Measurements from ENCODE around the gene MATCAP1. TPM values are rescaled to one million over a fixed set of nuclear protein-coding genes. Genes with fewer than 3 reads are reported as not detected.
A peak's percentile ranks its signal among the peaks of the same experiment; 100 is the strongest.

MATCAP1 gene
- total and polyA plus RNA-seq, 2 of the 13 experiments (the other 11 are each of a cell fraction or from before 2014, with no cell fraction given): 11.2 to 24.5 TPM

DNA sequence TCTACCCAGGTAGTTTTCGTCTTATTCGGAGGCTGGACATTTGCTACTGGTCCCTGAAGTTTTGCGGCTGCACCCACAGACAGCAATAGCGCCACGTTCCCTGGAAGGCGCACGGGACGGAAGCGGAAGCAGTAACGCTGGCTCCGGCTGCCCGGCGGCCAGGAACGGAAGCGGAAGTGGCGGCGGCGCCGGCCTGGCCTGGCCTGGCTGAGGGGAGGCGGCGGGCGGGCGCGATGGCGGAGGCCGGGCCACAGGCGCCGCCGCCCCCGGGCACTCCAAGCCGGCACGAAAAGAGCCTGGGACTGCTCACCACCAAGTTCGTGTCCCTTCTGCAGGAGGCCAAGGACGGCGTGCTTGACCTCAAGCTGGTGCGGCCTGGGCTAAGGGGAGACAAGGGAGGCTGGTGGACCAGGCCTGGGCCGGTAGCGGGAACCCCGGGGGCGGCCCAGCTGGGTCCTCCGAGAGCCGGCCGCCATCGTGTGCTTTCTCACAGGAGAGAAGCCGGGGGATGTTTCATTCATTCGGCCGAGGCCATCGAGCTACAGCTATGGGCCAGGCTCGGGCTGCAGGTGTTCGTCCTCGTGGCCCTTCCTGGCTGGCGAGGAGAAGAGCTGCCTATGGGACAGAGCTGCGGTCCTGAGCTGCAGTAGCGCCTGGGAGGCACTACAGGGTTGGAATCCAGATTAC, 8.4 kb upstream of the MATCAP1 start, which contains the start of gene E2F4 (continued):
- TF ChIP-seq, protein P1, sequence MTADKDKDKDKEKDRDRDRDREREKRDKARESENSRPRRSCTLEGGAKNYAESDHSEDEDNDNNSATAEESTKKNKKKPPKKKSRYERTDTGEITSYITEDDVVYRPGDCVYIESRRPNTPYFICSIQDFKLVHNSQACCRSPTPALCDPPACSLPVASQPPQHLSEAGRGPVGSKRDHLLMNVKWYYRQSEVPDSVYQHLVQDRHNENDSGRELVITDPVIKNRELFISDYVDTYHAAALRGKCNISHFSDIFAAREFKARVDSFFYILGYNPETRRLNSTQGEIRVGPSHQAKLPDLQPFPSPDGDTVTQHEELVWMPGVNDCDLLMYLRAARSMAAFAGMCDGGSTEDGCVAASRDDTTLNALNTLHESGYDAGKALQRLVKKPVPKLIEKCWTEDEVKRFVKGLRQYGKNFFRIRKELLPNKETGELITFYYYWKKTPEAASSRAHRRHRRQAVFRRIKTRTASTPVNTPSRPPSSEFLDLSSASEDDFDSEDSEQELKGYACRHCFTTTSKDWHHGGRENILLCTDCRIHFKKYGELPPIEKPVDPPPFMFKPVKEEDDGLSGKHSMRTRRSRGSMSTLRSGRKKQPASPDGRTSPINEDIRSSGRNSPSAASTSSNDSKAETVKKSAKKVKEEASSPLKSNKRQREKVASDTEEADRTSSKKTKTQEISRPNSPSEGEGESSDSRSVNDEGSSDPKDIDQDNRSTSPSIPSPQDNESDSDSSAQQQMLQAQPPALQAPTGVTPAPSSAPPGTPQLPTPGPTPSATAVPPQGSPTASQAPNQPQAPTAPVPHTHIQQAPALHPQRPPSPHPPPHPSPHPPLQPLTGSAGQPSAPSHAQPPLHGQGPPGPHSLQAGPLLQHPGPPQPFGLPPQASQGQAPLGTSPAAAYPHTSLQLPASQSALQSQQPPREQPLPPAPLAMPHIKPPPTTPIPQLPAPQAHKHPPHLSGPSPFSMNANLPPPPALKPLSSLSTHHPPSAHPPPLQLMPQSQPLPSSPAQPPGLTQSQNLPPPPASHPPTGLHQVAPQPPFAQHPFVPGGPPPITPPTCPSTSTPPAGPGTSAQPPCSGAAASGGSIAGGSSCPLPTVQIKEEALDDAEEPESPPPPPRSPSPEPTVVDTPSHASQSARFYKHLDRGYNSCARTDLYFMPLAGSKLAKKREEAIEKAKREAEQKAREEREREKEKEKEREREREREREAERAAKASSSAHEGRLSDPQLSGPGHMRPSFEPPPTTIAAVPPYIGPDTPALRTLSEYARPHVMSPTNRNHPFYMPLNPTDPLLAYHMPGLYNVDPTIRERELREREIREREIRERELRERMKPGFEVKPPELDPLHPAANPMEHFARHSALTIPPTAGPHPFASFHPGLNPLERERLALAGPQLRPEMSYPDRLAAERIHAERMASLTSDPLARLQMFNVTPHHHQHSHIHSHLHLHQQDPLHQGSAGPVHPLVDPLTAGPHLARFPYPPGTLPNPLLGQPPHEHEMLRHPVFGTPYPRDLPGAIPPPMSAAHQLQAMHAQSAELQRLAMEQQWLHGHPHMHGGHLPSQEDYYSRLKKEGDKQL (CRISPR knock-in tag; IDR thresholded peaks at IDR 0.05; ENCODE audit: low read depth): no peak
- TF ChIP-seq ZNF354B (CRISPR knock-in tag; IDR thresholded peaks at IDR 0.05): no peak
- no peak for TF ChIP-seq IKZF1 (IDR thresholded peaks at IDR 0.05)
- TF ChIP-seq ZNF773 (CRISPR knock-in tag; IDR thresholded peaks at IDR 0.05; ENCODE audit: borderline replicate concordance): peak; percentile 84; the same call in 1 of the 2 replicates
- TF ChIP-seq GABPB1 (CRISPR knock-in tag; IDR thresholded peaks at IDR 0.05): peak; percentile 96
- no peak for TF ChIP-seq TCF7 (IDR thresholded peaks at IDR 0.05; ENCODE audit: low read depth)
- TF ChIP-seq, protein P2, sequence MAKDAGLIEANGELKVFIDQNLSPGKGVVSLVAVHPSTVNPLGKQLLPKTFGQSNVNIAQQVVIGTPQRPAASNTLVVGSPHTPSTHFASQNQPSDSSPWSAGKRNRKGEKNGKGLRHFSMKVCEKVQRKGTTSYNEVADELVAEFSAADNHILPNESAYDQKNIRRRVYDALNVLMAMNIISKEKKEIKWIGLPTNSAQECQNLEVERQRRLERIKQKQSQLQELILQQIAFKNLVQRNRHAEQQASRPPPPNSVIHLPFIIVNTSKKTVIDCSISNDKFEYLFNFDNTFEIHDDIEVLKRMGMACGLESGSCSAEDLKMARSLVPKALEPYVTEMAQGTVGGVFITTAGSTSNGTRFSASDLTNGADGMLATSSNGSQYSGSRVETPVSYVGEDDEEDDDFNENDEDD (CRISPR knock-in tag; IDR thresholded peaks at IDR 0.05; ENCODE audit: borderline replicate concordance): no peak; the same call in 1 of the 2 replicates
- TF ChIP-seq PAWR (CRISPR knock-in tag; IDR thresholded peaks at IDR 0.05; ENCODE audit: borderline replicate concordance): no peak
- TF ChIP-seq, protein P3, sequence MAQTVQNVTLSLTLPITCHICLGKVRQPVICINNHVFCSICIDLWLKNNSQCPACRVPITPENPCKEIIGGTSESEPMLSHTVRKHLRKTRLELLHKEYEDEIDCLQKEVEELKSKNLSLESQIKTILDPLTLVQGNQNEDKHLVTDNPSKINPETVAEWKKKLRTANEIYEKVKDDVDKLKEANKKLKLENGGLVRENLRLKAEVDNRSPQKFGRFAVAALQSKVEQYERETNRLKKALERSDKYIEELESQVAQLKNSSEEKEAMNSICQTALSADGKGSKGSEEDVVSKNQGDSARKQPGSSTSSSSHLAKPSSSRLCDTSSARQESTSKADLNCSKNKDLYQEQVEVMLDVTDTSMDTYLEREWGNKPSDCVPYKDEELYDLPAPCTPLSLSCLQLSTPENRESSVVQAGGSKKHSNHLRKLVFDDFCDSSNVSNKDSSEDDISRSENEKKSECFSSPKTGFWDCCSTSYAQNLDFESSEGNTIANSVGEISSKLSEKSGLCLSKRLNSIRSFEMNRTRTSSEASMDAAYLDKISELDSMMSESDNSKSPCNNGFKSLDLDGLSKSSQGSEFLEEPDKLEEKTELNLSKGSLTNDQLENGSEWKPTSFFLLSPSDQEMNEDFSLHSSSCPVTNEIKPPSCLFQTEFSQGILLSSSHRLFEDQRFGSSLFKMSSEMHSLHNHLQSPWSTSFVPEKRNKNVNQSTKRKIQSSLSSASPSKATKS (CRISPR knock-in tag; IDR thresholded peaks at IDR 0.05): no peak
- TF ChIP-seq, protein P4, sequence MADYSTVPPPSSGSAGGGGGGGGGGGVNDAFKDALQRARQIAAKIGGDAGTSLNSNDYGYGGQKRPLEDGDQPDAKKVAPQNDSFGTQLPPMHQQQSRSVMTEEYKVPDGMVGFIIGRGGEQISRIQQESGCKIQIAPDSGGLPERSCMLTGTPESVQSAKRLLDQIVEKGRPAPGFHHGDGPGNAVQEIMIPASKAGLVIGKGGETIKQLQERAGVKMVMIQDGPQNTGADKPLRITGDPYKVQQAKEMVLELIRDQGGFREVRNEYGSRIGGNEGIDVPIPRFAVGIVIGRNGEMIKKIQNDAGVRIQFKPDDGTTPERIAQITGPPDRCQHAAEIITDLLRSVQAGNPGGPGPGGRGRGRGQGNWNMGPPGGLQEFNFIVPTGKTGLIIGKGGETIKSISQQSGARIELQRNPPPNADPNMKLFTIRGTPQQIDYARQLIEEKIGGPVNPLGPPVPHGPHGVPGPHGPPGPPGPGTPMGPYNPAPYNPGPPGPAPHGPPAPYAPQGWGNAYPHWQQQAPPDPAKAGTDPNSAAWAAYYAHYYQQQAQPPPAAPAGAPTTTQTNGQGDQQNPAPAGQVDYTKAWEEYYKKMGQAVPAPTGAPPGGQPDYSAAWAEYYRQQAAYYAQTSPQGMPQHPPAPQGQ (CRISPR knock-in tag; IDR thresholded peaks at IDR 0.05; ENCODE audit: borderline replicate concordance): no peak
- peak; percentile 22; the same call in 1 of the 2 replicates for TF ChIP-seq ZSCAN20 (CRISPR knock-in tag; IDR thresholded peaks at IDR 0.05; ENCODE audit: borderline replicate concordance)
- TF ChIP-seq, protein P5, sequence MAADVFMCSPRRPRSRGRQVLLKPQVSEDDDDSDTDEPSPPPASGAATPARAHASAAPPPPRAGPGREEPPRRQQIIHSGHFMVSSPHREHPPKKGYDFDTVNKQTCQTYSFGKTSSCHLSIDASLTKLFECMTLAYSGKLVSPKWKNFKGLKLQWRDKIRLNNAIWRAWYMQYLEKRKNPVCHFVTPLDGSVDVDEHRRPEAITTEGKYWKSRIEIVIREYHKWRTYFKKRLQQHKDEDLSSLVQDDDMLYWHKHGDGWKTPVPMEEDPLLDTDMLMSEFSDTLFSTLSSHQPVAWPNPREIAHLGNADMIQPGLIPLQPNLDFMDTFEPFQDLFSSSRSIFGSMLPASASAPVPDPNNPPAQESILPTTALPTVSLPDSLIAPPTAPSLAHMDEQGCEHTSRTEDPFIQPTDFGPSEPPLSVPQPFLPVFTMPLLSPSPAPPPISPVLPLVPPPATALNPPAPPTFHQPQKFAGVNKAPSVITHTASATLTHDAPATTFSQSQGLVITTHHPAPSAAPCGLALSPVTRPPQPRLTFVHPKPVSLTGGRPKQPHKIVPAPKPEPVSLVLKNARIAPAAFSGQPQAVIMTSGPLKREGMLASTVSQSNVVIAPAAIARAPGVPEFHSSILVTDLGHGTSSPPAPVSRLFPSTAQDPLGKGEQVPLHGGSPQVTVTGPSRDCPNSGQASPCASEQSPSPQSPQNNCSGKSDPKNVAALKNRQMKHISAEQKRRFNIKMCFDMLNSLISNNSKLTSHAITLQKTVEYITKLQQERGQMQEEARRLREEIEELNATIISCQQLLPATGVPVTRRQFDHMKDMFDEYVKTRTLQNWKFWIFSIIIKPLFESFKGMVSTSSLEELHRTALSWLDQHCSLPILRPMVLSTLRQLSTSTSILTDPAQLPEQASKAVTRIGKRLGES (CRISPR knock-in tag; IDR thresholded peaks at IDR 0.05; ENCODE audit: borderline replicate concordance): no peak; the same call in 1 of the 2 replicates
- no peak for TF ChIP-seq RBM22 (optimal IDR thresholded peaks at IDR 0.05; ENCODE audit: low read length)

Data from HepG2 (cell line).